Hematopoietic multipotent progenitor cell treated with erythropoietin and hydrocortisone succinate and interleukin-3 and kit ligand, for 17 days (in vitro differentiated cells): ENCODE measurements around the gene TCF20.

Source experiments
- DNase-seq: peaks from one replicate; pipeline ENCODE4 v3.0.0-alpha.2; 2015; ENCODE audit warnings: low spot score

The TCF20 gene

DNA sequence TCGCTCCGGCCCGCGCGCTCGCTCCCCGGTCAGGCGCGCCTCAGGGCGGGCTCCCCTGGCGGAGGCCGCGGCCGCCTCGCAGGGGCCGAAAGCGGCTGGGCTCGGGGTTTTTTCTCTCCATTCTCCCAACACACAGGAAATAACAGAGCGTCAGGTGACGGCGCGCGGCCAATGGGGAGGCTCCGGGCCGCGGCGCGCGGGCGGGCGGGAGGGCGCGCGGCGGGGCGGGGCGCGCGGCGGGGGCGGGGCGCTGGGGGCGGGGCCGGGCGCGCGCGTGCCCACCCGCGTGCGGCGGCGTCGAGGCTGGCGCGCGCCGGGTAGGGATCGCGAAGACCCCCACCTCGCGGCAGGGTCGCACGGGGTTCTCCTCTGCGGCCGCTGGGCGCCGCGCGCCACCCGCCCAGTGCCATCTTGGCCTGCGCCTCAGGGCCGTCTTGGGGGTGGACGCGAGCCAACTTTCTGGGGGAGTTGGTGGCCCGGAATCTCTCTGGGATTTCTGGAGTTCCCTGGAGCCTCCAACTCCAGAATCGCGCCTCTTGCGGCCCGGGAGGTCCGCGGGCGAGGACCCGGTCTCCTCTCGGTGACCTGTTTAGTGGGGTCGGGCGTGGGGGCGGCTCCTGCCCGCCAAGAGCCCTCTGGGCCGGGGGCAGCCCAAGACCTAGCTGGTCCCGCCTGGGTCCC is at the start of gene TCF20:
TSS of gene TCF20 (minus strand) at position 144 of the 681 bp plus-strand sequence. CDS start 55,348 bp downstream, outside the sequence.
- DNase-seq = peak; percentile 77

- no peak for DNase-seq
Measured at GRCh38 chr22:42319386-42319785, 48.9 kb upstream of the TCF20 start.

DNA sequence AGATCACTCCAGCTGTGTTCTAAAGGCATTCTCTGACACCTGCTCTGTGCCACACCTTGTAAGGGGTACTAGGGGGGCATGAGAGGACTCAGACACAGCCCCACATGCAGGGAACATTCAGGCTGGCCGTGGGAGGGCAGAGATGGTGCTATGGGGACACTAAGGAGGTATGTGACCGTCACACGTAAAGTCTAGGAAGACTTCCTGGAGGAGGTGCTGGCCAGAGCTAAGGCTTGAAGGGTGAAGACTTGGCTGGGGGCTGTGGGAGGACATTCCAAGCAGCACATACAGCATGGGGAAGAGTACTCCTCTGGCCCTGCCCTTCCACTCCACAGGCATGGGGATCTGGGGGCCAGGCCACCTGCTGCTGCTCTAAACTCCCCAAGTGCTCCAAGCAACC is 48.5 kb upstream of the TCF20 start:
- no peak for DNase-seq

GRCh38 chr22:42317691-42318547 is 47.5 kb upstream of the TCF20 start:
- no peak for DNase-seq

- no peak for DNase-seq
Measured at GRCh38 chr22:42317008-42317407, 46.6 kb upstream of the TCF20 start.

GRCh38 chr22:42315392-42315756 is 44.9 kb upstream of the TCF20 start:
- no peak for DNase-seq

DNA sequence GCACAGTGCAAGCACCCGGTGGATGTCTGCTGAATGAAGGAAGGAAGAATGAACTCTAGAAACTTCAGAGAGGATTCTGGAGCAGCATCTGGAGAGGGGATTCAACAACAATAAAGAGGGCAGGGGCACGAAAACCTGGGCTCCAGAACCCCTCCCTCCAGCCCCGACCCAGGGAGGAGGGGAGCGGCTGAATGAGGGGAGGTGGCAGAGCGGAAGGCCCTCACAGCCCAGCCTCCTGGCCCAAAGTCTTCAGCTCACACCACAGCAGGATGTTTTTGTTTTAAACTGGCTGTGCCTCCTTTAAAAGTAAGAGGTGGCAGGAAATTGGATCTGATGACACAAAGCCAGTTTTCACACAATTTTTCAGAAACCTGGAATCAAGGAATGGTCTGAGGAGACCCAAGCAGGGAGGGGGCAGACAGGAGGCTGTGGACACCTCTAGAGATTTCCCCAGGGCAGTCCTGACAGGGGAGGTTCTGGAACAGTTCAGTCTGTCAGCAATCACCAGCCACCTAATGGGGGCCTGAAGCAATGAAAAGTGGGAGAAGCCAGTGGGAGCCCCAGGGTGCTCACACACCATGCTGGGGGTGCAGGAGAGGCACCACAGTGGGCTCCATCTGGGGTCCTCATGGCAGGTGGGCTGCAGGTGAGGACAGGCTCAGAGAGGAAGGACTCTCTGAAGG is 44.4 kb upstream of the TCF20 start:
- DNase-seq = no peak

DNA sequence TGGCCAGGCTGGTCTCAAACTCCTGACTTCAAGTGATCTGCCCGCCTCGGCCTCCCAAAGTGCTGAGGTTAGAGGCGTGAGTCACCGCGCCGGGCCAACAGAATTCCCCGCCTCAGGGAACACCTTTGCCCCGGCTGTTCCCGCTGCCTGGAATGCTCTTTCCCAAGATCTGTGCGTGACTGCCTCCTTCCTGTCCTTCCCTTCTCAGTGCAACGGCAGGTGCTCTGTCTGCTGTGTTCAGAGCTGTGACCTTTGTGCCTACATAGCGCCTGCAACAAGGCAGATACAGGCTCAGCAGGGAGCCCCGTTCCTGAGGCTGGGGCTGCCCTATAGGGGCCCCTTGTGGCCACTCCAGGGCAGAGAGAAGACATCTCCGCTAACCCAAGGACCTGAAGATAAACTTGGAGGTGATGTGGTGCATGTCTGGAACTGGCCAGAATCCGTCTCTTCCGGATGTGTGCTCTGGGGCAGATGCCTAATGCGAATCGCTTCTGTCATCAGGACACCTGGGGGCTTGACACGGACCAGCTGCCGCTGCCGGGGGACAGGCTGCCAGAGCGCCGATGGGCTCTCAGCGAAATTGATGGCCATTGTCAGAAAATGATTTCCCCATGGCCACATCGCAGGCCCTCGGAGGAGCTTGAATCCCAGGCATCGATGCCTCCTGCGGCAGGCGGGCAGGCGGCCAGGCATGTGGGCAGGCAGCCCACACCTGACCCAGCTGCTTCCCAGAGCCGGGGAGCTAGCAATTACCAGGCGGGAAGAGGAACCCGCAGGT is 43.5 kb upstream of the TCF20 start:
- DNase-seq = peak; percentile 13

- DNase-seq = no peak
Measured at GRCh38 chr22:42313204-42313603, 42.8 kb upstream of the TCF20 start.

DNA sequence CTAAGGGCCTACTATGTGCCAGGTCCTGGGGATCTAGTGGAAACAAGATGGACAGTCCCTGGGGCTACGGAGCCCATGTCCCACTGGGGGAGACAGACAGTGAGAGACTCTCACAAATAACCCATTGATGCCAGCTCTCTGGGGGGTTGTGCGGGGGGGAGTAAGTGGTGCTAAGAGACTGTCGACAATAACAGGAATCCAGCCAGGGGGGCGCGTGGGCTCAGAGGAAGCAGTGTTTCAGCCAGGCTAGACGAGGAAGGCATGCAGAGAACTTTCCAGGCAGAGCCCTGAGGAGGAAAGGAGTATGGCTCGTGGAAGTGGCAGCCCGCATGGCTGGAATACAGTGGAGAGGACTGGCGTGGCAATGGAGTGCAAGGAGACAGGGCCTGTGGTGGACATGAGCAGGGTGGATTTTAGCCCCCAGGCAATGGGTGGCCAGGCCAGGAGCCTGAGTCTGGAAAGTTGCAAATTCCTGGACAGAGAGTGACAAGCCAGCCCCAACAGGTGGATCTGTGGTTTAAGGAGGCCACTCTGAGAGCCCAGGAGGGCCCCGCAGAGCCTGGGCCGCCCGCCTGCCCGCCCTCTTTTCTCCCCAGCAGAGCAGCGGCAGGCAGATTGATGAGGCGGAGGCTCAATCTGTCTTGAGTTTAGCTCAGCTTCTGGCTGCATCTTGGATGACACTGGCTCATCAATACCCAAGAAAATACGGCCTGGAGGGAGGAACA is 40.0 kb upstream of the TCF20 start:
- DNase-seq = no peak

DNA sequence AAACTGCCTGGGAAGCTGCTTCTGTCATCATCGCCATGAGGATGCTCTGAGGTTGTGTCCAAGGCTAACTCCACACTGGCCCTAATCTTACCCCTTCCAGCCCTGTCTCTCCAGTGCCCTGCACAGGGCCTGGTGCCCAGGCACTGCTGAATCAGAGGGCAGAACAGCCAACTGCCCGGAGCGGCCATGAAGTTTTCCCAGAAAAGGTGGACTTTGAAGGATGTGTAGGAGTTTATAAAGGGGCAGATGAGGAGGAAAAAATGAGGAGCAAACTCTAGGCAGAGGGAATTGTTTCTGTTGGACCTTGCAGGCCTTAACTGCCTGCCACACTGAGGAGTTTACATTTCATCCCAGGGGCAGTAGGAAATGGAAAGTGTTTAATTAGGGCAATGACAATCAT is 39.4 kb upstream of the TCF20 start:
- no peak for DNase-seq

DNA sequence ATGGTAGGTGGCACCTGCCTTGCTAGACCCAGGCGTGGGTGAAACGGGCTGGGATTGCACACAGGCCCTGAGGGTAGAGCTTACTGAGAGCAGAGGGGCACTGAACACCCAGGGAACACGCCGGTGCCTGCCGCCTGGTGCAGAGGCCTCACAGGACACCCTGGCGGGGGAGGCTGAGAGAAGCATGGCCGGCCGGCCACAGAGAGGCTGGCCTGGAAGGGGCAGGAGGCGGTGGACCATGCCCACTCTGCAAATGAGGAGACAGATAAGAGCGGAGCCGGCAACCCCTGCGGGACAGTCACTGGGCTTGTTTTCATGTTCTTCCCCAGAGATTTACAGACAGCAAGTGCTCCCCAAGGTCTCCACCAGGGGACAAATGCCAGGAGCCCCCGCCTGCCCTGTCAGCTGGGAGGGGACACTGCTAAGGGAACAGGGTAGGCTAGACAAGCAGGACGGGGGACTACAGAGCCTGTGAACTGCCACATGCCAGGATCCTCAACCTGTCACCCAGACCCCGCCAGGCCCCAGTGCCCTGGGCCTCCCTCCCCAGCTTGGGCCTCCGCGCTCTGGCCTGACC is 38.5 kb upstream of the TCF20 start:
- no peak for DNase-seq

DNA sequence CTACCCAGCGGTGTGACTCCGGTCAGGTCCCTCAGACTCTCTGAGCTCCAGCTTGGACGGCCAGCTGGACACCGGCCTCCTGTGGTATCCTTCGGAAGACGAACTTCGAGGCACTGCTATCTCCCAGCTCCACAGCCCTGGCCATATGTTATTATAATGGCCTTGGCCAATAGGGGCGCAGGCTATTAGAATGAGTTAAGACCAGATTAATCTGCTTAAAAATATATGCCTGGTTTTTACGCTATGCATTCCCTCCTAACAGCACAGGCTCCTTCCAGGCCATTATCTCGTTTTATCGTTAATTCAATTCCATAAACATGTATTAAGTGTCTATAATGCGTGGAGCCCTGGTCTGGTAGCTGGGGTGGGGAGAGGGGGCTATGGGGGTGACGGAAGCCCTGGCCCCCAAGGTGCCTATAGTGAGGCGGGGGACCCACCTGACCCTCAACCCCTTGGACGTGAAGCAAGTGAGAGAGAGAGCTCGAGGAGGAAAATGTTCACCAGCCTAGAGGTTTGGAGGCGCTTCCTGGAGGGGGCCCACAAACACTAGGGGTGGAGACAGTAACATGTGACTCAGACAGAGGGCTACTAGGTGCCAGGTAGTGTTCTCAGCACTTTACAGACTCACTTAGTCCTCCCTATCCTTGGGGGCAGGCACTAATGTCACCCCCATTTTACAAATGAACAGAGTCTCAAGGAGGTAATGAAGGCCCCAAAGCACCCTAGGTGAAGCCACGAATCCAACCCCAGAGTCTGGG is 37.5 kb upstream of the TCF20 start:
- DNase-seq = no peak

DNA sequence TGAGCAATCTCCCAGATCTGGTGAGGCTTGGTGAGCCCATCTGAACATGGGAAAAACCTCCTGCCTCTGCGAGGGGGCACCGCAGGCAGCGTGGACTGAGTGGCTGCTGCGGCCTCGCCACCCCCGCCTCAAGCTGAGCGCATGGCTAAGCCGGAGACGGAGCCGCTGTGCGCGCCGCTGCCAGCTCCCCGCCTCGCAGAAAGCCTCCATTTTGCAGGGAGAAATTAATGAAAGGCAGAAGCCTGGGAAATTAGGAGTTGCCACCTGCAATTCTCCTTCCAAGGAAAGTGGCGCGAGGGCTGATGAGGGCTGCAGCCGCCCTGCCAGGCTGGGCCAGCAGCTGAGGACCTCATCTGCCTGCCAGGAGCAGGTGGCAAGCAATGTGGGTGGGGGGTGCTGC is 35.6 kb upstream of the TCF20 start:
- DNase-seq = no peak

GRCh38 chr22:42304324-42304790 is 33.9 kb upstream of the TCF20 start:
- DNase-seq = no peak

GRCh38 chr22:42303396-42304323 is 33.2 kb upstream of the TCF20 start:
- DNase-seq = no peak

- DNase-seq = no peak
Measured at GRCh38 chr22:42301742-42302102, 31.3 kb upstream of the TCF20 start.

GRCh38 chr22:42301077-42301741 is 30.8 kb upstream of the TCF20 start:
- no peak for DNase-seq
